ENCODE measurements around the gene TBC1D14.
"Not testable (repeated sequence)": the region's sequence is repeated elsewhere in the genome, so short reads cannot be mapped to it uniquely, and the experiment has no call there.

The TBC1D14 gene

DNA sequence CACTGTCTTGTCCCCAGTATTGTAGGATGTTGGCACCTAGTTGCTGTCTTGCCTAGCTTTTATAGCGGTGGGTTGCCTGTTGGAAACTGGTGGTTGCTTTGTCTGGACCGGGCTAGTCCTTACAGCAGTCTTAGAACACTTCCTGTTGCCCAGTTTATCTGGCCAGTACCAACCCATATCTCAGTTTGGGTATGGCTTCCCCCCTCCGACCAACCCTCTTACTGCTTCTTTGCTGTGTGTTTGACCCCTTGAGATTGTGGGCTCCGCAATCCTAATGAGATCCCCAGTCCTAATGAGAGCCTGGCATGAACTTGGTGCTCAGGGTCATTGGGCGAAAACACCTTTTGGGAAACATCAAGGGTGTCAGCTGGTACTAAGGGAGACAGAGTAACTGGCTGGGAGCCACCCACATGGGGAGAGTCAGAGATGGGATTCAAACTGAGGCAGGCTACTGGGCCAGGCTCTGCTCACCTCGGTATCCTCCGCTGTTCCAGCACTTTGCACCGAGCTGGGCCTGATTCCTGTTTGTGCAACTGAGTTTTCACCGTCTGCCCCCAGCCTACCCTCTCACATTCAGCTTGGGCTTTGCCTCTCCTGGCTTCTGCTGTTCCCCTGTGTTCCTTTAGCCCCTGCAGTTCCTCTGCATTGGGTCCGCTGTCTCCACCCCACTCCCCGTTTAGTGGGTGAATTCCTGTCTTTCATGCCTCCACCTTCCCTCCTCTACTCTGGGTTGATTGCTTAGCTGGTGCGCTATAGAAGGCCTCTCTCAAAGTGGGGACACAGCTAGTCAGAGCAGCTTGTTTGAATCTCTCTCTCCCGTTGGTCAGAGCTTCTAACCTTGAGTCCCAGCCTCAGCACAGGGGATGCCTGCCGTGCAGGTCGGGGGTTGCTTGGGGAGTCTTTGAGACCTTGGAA is 1.6 kb downstream of the TBC1D14 start:
- DNase-seq: no peak

GRCh38 chr4:6911917-6912316 is 2.3 kb downstream of the TBC1D14 start:
- DNase-seq: not testable (repeated sequence)

- no peak for DNase-seq
Observed at GRCh38 chr4:6912441-6912840, 2.8 kb downstream of the TBC1D14 start.

GRCh38 chr4:6913350-6913905 is 3.8 kb downstream of the TBC1D14 start:
- no peak for DNase-seq

GRCh38 chr4:6914448-6914847 is 4.8 kb downstream of the TBC1D14 start:
- DNase-seq: no peak

GRCh38 chr4:6915041-6916005 is 5.7 kb downstream of the TBC1D14 start:
- DNase-seq: no peak

GRCh38 chr4:6916069-6916586 is 6.5 kb downstream of the TBC1D14 start:
- DNase-seq: no peak

- peak; percentile 74 for DNase-seq
Observed at GRCh38 chr4:6916587-6917460, 7.2 kb downstream of the TBC1D14 start.

GRCh38 chr4:6917461-6918271 is 8.0 kb downstream of the TBC1D14 start:
- no peak for DNase-seq

DNA sequence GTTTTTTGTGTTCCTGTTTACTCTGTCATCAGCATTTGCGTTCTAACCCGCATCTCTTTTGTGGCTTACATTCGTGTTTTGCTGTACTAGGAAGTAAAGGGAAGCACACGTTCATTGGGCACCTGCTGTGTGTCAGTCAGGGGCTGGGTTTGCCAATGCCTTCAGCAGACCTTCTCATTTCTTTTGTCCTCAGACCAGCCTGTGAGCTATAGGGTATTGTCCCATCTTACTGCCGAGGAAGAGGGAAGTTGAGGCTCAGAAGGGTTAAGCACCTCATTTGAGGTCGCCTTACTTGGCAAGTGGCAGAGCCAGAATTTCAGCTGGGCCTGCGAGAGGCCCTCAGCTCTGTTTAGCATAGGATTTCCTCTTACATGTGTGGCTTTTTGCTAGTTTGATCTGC is 8.7 kb downstream of the TBC1D14 start:
- no peak for DNase-seq

DNA sequence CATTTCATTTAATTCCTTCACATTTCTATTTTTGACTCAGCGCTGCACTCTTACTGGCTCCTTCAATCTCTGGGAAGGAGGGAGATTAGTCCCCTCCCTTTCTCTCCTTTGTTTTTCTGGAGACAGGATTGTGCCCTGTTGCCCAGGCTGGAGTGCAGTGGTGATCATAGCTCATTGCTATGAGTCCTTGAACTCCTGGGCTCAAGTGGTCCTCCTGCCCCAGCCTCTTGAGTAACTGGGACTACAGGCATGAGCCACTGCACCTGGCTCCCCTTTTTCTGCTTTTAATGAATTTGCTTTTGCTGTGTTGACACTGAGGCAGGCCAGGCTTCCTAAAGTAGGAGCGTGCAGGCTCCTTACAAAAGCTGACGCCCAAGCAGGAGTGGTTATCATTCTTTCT is 10.5 kb downstream of the TBC1D14 start:
- DNase-seq: no peak

DNA sequence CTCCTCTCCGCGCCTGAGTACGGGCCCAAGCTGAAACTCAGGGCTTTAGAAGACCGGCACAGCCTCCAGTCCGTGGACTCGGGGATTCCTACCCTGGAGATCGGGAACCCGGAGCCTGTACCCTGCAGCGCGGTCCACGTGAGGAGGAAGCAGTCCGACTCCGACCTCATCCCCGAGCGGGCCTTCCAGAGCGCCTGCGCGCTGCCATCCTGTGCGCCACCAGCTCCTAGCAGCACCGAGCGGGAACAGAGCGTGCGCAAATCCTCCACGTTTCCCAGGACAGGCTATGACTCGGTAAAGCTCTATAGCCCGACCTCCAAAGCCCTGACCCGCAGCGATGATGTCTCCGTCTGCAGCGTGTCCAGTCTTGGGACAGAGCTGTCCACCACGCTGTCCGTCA is 13.9 kb downstream of the TBC1D14 start:
- no peak for DNase-seq

DNA sequence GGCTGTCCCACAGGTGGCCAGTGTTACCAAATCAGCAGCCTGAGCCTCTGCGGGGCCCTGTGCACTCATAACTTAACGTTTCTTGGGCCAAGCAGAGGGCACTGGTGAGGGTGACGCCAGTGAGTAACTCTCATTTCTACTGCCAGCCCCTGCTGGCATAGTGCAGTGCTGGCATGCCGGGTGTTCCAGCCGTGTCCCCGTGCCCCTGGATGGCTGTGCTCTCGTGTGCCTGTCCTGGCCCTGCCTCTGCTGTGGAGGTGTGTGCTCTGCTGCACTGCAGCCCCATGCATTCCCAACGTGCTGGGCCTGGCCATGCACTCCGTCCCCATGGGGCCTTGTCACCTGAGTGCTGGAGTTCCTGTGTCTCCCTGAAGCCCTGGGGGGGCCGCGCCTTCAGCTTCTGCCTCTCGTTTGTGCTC is 14.7 kb downstream of the TBC1D14 start:
- no peak for DNase-seq

GRCh38 chr4:6925357-6925836 is 15.8 kb downstream of the TBC1D14 start:
- no peak for DNase-seq

- no peak for DNase-seq
Observed at GRCh38 chr4:6926081-6926480, 16.5 kb downstream of the TBC1D14 start.

- DNase-seq: no peak
Observed at GRCh38 chr4:6926681-6927478, 17.3 kb downstream of the TBC1D14 start.

DNA sequence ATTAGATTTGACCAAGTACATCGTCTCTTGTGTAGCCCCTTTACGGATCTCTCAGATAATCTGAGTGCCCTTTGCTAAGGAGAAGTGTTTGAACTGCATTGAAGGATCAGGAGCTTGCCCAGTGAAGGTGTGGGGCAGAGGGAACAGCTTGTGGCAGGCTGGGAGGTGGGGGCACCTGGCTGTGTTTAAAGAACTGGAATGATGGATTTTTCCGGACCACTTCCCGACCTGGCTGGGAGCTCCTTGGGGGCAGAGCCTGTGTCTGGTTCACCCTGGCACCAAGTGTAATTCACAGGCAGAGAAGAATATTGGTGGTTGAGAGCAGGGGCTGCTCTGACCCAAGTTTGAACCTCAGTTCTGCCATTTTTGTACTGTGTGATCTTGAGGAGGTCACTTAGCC is 18.5 kb downstream of the TBC1D14 start:
- DNase-seq: no peak

DNA sequence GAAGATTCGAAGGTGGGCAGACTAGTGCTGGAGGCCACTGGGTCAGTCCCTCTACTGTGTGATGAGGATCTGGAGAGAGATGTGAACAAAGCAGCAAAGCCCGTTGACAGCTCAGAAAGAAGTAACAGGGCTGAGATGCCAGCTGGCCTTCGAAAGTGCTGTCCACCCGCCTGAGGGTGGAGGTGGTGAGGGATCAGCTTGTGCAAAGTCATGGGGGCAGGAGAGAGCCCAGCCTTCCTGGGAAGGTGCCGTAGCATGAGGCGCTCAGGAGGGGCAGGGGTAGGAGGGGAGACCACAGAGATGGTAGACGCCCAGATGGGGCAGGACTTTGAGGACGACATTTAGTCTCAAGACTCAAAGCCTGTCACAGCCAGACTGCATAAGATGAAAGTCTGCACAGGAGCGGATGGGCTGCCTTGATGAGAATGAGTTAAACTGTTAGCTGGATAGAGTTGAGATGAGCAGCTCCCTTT is 19.7 kb downstream of the TBC1D14 start:
- no peak for DNase-seq

DNA sequence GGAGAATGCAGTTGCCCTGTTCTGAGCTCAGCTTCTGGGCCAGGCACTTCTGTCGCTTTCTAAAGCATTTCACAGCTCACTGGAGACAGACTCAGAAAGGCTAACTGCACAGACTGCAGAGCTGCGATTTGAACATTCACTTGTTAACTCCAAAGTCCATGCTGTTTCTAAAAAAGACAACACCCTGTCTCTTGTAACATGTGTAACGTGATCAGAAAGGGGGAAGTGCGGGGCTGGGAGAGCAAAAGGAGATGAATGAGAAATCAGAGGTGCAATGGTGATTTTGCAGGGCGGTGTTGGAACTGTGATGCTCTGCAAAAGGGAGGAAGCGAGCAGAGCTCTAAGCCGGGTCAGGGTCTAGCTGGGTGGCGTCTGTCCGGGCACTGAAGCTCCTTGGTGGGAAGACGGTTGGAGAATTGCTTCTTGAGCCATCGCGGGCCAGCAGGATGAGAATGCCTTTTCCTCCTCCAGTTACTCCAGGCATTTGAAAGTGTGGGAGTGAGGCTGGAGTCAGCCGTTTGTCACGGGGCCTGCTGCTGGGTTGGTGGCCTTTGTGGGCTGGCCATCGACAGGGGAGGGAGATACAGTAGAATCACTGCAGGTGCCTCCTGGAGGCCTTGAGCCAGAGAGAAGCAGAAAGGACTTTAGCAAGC is 20.3 kb downstream of the TBC1D14 start:
- DNase-seq: no peak

Measured in activated CD8-positive, alpha-beta memory T cell treated with anti-CD3 and anti-CD28 coated beads for 24 hours (primary cell).